CD4-positive, alpha-beta T cell treated with Interferon gamma for 1 hour (primary cell): ENCODE measurements around the gene AMIGO1.
A peak's percentile ranks its signal among the peaks of the same experiment; 100 is the strongest.

Source experiments
- DNase-seq: peaks from one replicate; pipeline ENCODE4 v3.0.0-alpha.2; 2020

AMIGO1 gene

DNA sequence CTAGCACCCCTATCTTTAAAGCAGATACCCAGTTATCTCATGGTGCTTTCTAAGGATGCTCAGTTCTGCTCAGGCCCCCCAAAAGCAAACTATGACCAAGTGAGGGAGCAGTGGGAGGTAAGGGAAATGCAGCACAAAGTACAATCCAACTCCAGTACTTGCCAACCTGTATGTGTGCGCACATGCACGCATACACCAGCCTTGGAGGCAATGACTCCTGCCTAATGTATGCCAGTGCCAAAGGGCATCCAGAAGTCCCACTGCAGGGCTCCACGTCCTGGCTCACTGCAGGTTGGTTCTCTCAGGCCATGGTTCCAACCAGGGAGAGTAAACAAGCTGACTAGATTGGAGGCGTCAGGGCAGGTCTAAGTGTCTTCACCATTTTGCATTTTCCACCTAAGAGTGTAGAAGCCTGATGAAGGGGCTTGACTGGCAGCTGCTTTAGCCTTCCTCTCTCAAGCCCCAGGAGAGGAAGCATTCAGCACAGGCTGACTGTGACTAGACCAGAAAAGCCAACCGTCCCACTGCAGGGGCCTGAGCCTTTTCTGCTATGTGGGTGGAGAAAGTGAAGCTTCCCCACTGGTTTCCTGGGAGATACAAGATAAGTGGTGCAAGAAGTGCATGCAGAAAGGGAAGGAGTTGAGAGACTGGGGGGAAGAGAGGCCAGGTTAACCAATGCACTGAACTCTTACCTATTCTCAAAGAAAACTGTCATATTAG lies 7.7 kb downstream of the AMIGO1 start:
- DNase-seq = no peak

GRCh38 chr1:109500941-109501381 lies 8.6 kb downstream of the AMIGO1 start:
- DNase-seq = no peak

GRCh38 chr1:109499661-109500536 lies 9.6 kb downstream of the AMIGO1 start:
- peak; percentile 55 for DNase-seq

DNA sequence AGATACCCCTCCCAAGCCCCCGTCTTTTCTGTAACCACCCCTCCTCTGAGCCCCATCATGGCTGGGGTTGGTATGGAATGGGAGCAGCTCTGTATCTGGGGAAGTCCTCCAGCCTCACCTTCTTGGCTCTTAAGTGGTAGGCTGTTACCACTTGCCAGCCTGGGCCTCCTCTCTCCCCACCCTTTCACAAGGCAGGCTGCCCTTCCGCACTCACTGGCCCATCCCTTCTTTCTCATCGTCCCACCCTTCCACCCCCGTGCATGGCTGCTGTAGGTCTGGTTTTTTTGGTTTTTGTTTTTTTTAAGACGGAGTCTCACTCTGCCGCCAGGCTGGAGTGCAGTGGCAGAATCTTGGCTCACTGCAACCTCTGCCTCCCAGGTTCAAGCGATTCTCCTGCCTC lies 10.4 kb downstream of the AMIGO1 start:
- no peak for DNase-seq

DNA sequence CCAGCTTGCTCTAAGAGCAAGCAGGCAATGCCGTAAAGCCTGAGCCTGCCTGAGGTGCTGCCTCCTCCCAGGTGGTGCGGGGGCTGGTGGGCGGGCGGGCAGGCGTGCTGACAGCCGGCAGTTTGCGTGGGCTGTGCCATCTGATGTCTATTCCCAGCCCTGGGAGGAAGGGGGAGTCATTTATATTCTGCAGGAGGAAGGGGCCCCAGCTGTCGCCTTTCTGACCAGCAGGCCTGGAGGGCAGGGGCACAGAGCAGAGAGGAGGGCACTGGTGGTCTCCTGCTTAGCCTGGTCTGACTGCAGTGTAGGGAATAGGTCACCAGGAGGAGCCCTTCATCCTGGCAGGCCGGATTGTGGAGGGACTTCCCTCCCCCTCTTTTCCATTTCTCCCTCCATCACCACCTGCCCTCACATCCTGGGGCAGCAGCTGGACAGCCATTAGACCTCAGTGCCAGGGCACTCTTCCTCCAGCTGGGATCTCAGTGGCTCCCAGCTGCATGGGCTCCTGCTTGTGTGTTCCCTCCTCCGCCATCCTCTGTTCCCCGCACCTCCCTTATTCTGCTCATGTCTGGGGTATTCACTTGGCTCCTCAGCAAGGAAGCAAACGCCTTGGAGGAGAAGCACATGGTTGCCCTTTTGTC lies 11.2 kb downstream of the AMIGO1 start:
- DNase-seq = no peak

- DNase-seq = no peak
These were observed 11.9 kb downstream of the AMIGO1 start for GRCh38 chr1:109497449-109498160.

- DNase-seq = no peak
These were observed 13.8 kb downstream of the AMIGO1 start for GRCh38 chr1:109495738-109496137.

- peak; percentile 85 for DNase-seq
These were observed 15.6 kb downstream of the AMIGO1 start, which contains the start of gene CYB561D1 for GRCh38 chr1:109493805-109494539. CYB561D1 (plus strand) TSS chr1:109494094; CDS start chr1:109494140, 46 bp downstream.

DNA sequence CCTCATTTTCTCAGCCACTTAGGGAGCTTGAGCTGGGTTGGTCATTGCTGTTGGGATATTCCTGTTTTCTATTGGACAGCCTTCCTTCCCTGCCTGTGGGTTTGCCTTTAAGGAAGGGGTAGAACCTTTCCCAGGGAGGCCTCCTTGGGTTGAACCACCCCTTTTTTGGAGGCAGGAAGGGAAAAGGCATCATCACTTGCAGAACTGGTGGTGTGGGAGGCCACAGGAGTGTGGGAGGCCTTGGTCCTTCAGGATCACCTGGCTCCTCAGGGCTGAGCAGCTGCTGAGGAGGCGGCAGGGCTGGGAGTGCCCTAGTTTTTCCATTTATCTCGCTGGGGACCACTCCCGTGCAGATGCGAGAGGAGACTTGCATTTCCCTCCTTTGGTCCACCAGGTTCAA lies 16.3 kb downstream of the AMIGO1 start:
- DNase-seq = no peak

GRCh38 chr1:109492779-109493178 lies 16.7 kb downstream of the AMIGO1 start:
- DNase-seq = no peak

DNA sequence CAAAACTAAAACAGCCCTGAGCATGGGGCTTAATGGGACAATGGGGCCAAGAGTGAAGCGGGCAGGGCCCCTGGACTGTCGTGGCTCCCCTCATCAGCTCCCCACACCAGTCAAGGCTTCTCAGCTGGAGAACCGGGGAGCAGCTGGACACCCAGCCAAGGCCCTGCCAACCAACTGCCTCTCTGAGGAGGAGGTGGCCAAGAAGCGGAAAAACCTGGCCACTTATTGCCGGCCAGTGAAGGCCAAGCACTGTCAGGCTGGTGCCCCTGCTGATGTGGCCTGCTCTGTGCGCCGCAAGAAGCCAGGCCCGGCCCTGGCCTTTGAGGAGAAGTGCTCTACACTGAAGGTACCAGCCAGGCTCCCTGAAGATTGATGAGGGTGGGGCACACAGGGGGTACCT lies 18.2 kb downstream of the AMIGO1 start:
- no peak for DNase-seq

- no peak for DNase-seq
These were observed 18.6 kb downstream of the AMIGO1 start for GRCh38 chr1:109490934-109491302.

- peak; percentile 70 for DNase-seq
These were observed 19.2 kb downstream of the AMIGO1 start for GRCh38 chr1:109490029-109490933.

- DNase-seq = no peak
These were observed 20.8 kb downstream of the AMIGO1 start for GRCh38 chr1:109488696-109489095.

DNA sequence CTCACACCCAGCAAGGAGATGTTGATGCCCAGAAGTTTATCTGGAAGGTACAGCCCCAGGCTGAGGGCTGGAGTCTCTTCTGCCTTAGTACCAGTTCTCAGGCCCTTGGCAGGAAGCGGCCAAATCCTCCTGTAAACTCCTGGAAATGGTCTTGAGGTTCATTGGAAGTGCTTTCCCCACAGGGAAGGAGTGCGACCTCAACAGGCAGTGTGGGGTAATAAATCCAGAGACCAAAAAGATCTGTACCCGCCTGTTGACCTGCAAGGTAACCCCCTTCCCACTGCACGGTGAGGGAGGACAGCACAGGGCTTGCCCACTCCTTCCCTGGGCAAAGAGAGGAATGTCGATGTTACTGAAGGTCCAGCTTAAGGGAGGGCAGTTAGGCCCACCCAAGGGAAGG lies 21.3 kb downstream of the AMIGO1 start:
- no peak for DNase-seq

DNA sequence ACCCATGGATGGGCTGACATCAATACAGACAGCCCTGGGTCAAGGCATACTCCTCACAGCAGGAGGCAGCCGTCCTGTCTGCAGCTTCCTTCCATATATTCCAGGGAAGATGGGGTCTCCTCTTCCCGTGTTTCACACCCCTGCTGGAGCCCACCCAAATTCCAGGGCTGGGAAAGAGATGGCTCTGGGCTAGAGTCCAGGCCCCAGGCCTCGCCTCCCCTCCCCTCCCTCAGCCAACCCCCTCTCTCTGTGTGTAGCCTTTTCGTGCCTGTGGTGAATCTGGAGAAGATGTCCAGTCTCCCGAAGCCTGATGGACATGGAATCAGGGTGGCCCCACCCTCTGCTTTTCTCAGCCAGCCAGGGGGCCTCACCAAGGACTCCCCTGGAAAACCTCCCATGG lies 22.3 kb downstream of the AMIGO1 start:
- no peak for DNase-seq

DNA sequence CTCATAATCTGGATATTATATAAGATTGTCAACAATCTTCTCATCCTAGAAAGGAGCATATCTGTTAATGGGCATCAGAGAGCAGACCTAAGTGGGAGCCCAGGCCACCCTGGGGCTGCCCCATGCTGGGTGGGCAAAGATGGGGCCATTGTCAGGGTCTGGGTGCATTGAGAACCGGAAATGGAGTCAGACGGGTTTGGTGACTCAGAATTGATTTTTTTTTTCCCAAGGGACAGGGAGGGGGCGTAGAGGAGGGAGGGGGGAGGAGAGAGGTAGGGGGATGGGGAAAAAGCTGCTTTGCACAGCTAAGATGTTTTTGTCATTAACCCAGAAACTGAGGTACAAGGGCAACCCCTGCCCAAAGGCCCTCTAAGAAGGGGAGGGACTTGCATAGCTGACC lies 24.5 kb downstream of the AMIGO1 start:
- DNase-seq = no peak

- DNase-seq = no peak
These were observed 25.0 kb downstream of the AMIGO1 start for GRCh38 chr1:109484519-109484975.

- peak; percentile 96 for DNase-seq
These were observed 25.6 kb downstream of the AMIGO1 start, which contains the start of gene ATXN7L2 for GRCh38 chr1:109483672-109484518. ATXN7L2 (plus strand) TSS chr1:109483905; CDS start chr1:109483954, 49 bp downstream.
